ENCODE results near the gene FAM24A.
"Not testable (repeated sequence)": the region's sequence is repeated elsewhere in the genome, so short reads cannot be mapped to it uniquely, and the experiment has no call there.

FAM24A gene

GRCh38 chr10:122884166-122884565 lies 26.2 kb upstream of the FAM24A start:
- TF ChIP-seq CTCF (IDR thresholded peaks at IDR 0.05; ENCODE audit: low read depth, low read length, missing control alignments): no peak
- DNase-seq (ENCODE audit: extremely low read depth, low read depth): no peak
- no peak overlapping the region for H3K4me3 ChIP-seq (replicated peaks; ENCODE audit: low read depth, low read length)

- no peak for DNase-seq (ENCODE audit: extremely low read depth, low read depth)
- TF ChIP-seq CTCF (IDR thresholded peaks at IDR 0.05; ENCODE audit: low read depth, low read length, missing control alignments): no peak
Observed at GRCh38 chr10:122894261-122894944, 16.0 kb upstream of the FAM24A start.

GRCh38 chr10:122903861-122904260 lies 6.5 kb upstream of the FAM24A start:
- not testable (repeated sequence) for DNase-seq (ENCODE audit: extremely low read depth, low read depth); H3K4me3 ChIP-seq (replicated peaks; ENCODE audit: low read depth, low read length)

More at GRCh38 chr10:122894261-122894944, 16.0 kb upstream of the FAM24A start:
- H3K4me3 ChIP-seq (replicated peaks; ENCODE audit: low read depth, low read length): no peak overlapping the region

- peak; percentile 24 for DNase-seq (ENCODE audit: extremely low read depth, low read depth)
- no peak overlapping the region for H3K4me3 ChIP-seq (replicated peaks; ENCODE audit: low read depth, low read length)
- no peak for TF ChIP-seq CTCF (IDR thresholded peaks at IDR 0.05; ENCODE audit: low read depth, low read length, missing control alignments)
Observed at GRCh38 chr10:122911889-122912484, 1.6 kb downstream of the FAM24A start.

GRCh38 chr10:122915700-122916099 lies 5.3 kb downstream of the FAM24A start:
- H3K4me3 ChIP-seq (replicated peaks; ENCODE audit: low read depth, low read length): no peak overlapping the region
- no peak for DNase-seq (ENCODE audit: extremely low read depth, low read depth)
- no peak for TF ChIP-seq CTCF (IDR thresholded peaks at IDR 0.05; ENCODE audit: low read depth, low read length, missing control alignments)

- H3K4me3 ChIP-seq (replicated peaks; ENCODE audit: low read depth, low read length): no peak overlapping the region
- DNase-seq (ENCODE audit: extremely low read depth, low read depth): no peak
- no peak for TF ChIP-seq CTCF (IDR thresholded peaks at IDR 0.05; ENCODE audit: low read depth, low read length, missing control alignments)
Observed at GRCh38 chr10:122930140-122930539, 19.7 kb downstream of the FAM24A start.

- TF ChIP-seq CTCF (IDR thresholded peaks at IDR 0.05; ENCODE audit: low read depth, low read length, missing control alignments): no peak
- no peak for DNase-seq (ENCODE audit: extremely low read depth, low read depth)
- H3K4me3 ChIP-seq (replicated peaks; ENCODE audit: low read depth, low read length): no peak overlapping the region
Observed at GRCh38 chr10:122931088-122931906, 20.9 kb downstream of the FAM24A start.
